Measurements from ENCODE around the gene CDRT15.
"Not testable (repeated sequence)": the region's sequence is repeated elsewhere in the genome, so short reads cannot be mapped to it uniquely, and the experiment has no call there.

The CDRT15 gene

DNA sequence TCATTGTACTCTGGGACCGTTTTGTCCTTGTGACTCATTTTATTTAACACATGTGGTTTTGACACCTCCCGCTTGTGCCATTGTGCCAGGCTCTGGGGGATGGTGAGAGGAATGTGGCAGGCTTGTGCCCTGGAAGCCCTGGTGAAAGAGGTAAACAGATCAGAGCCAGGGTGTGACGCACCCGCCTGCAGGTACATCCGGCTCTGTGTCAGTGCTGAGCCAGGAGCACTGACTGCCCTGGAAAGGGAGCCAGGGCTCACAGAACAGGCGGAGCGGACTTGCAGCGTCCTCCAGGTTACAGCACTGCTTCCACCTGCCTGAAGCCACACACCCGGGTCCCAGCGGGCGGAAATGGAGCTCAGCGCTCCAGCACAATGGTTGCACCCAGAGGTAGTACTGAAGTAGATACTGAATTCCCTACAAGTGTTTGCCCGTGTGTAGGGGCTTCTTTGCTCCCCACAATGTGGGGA is 30.6 kb downstream of the CDRT15 start:
- peak; percentile 88 for DNase-seq

DNA sequence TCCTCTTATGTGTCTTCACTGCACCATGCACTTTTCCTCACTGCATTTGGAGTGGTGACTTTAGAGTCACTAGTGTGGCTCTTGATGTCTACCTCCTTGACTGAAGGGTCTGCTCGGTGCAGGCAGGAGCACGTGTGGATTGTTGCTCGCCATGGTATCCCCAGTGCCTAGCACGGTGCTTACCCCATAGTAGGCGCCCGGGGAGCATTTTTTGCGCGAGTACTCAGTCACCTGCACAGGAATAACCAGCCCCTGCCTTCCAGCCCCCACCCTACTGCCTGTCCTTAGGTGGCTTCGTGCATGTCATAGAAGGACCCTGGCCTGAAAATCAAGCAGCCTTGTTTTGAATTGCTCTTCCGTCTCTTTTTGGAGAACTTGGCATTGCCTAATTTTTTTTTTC is 31.3 kb downstream of the CDRT15 start:
- no peak for DNase-seq

DNA sequence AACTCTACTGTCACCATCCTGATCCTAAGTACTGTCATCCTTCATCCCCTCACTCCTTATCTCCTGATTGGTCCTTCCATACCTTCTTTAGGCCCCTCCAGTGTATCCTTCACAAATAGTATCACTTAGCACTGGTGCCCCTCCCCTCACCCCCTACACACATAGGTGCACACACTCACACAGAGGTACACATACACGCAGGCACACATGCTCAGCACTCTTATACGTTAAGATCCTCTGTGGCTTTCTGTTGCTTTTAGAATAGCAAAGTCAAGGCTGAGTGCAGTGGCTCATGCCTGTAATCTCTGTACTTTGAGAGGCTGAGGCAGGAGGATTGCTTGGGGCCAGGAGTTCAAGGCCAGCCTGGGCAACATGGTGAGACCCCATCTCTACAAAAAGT is 32.1 kb downstream of the CDRT15 start:
- no peak for DNase-seq

DNA sequence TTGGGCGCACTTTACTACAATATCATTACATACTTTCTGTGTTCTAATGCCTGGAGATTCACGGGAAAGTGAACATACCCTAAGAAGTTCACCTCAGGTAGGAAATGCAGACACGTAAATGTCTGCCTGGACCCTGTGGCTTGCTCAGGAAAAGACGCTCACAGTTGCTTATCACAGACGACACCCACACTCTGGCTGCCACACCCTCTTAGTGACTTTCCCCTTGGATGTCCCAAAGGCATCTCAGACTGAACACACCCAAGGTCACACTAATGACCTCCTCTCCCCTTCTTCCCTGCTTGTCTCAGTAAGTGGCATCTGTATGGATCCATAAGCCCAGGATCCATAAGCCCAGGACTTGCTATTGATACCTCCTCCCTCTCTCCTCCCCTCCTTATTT is 32.6 kb downstream of the CDRT15 start:
- DNase-seq, result no peak

DNA sequence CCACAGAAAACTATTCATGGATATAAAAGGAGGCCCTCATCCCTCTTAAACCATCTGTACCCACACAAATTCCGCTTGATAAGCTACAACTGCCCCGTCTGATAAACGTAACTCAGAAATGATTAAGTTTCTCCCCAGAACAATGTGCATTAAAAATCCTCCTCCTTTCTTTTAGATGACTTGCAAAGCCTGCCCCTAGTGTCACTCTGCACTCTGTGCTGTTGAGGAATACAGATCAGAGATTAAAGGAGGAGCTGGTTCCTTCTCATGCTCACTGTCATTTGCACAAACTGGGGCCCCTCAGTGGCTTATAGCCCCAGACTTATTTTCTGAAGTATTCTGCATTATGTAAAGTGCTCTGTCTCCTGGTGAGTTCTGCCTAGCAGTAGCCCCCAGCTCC is 33.3 kb downstream of the CDRT15 start:
- peak; percentile 58 for DNase-seq

DNA sequence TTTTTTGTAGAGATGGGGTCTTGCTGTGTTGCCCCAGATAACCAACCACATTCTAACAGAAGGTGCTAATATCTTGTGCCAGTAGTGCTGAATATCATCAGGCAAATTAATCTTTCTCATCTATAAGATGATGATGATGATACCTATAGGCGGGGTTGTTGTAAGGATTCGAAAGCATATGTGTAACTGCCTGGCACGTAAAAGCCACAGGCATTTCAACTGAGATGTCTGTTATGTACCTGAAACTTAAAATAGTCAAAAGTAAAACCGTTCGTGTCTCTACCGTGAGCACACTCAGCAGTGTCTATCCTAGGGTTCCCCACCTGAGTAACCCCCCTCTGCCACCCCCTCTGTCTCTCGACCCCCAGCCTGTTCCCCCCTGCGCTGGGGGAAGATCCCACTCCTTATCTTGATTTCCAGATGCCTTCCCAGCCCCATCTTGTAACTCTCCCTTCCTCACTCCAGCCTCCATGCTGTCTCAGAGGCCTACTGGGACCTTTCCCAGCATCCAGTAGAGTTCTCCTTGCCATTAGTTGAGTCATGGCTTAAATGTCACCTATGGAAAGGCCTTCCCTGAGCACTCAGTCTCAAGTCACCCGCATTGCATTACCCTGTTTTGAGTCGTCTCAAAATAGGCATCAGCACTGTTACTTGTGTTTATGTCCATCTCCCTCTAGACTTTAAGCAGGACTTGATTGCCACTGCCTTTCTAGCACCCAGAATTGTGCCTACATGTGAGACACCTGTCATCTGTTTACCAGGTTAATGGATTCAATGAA is 34.1 kb downstream of the CDRT15 start:
- no peak for DNase-seq

DNA sequence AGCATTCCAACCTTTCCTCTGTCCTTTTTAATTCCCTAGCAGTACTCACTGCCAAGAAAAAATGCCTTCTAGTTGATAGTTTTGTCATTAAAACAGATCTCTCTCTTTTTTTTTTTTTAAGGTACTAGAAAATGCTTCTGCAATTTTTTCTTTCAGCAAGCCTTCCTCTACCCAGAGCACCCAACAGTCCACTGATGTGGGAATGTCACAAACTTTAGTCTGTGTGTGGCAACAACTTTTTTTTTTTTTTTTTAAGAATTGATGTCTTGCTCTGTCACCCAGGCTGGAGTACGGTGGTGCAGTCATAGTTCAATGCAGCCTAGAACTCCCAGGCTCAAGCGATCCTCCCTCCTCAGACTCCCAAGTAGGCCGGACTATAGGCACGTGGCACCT is 34.7 kb downstream of the CDRT15 start:
- DNase-seq, result no peak

DNA sequence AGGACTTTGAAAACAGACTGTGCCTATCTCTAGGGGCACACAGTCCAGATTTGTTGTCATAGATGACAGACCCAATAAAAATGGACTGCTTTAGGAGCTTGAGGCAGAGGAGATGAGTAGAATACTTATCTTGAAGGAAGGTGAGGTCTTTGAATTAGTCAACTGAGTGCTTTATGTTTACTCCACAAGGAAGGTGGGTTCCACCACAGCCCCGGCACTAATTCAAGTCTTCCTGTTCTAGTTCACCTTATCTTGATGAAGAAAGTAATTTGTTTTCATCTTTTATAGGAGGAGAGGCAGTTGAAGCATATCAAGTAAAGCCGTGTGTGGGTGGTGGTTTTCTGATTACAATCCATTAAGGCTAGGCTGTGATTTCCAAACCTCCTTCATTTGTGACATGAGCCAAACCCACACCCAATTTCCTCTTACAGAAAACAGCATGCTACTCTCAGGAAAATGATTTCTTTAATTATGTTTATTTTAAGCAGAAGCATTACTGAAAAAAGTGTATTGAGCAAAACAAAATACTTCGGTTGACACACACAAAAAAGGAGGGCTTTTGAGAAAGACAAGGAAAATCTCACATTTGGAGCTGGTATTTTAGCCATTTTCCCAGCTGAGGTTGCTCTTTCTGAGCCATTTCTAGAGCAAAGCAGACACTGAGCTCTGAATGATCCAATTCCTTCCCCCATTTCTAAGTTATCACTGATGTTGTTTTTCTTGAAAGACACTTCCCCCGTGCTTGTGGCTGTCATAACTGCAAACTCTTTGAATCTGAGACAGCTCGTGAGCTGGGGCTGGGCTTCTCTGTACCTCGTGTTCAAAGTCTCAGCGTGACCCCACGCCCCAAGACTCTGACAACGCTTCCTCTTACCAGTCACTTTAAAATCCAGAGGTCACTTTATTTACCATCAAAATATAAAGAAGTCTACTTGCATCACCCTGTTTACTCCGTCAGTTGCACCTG is 35.4 kb downstream of the CDRT15 start:
- DNase-seq, result peak; percentile 82

DNA sequence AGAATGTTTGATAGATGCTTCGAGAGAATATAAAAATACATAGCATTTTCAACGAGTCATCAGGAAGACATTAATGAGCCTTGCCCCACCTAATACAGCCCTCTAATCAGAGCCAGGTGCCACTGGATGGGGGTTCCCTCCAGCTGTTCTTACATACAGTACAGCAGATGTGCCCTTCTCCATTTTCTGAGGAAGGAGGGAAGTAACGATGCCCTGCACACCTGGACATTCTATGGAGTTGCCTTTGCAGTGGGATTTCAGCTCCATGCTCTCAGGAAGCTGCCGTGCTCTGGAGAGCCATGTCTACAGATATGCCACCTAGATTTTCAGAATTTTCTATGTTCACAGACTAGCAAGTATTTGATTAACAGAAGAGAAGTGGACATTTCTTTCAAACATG is 36.3 kb downstream of the CDRT15 start:
- no peak for DNase-seq

DNA sequence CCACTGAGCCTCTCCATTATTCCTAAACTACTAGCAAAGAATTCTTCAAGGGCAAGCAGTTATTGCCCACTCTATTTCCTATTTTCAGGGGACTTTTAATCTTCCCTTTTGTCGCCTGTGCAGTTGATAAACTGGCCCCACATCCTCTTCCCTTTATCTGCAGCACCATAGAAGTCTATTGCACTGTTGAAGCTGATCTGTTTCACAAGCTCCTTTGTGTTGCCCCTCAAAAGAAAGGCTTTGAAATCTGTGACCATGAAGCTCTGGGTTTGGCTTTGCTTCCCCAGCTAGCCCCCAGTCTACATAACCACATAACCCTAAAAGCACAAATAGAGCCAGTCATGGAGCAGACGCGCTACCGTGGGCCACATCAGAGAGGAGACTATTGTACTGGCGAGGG is 37.1 kb downstream of the CDRT15 start:
- no peak for DNase-seq

DNA sequence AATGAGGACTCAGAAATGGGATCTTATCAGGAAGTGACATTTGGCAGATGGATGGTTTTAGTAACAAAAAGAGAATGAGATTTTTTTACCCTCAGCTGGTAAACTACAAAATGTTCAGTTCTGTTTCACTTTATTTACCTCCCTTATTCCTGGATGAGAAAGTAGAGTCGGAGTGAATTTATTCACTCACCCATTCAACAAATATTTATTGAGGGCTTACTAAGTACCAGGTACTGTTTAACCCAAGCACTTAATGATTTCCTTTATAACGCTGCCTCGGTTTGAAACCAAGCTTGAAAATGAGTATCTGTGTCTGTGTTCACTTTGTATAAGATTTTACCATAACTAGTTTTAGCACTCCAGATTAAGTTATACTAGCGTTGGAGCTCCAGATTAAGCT is 38.1 kb downstream of the CDRT15 start:
- no peak for DNase-seq

DNA sequence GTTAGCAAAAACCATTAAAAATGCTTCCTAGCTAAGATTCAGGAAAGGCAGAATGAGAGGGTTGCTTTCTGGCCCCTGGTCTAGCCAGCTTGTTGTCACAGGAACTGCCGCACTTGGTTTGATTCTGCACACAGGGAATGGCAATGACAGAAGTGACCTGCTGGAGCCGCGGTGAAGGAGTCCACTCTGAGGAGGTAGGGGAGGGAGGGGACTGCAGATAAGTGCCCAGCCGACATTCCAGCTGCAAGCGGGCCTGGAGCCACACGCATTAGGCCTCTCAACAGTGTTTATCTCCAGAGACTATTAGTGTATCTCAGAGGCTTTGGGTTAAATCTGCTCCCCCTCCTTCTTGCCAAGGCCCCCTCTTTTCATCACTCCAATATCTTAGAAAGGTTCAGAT is 38.6 kb downstream of the CDRT15 start:
- no peak for DNase-seq

DNA sequence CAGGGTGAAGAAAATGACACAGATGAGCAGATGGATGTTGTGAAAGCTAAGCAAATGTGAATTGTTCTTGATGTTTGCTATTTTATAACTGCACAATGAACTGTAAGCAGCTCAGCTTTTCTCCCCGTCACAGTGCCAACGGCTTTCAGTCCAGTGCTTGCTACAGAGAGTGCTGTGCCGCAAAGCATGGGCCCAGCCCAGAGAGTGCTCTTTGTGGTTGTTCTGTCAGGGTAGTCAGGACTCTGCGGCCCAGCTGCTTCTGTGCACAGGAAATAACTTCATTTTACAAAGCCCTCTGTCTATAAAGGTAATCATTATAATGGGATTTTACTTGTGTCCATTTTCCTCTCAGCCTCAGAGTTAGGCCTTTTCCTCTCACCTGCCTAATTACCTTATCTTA is 39.1 kb downstream of the CDRT15 start:
- peak; percentile 51 for DNase-seq

DNA sequence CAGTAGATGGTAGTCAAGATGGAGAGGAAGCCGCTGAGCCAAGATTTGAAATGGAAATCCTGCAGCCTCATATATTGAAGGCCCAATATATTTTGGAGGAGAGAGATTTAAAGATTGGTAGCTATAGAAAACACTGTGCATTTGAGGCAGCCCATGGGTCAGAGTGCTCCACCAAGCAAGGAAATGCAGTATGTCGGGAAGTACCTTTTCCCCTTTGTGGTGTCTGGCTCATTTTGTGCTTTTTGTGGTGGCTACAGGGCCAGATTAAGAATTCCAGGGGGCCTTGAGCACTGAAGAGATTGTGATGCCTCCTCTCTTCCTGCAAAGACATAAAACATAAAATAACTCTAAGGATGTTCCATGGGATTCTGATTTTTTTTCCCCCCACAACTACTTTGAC is 39.6 kb downstream of the CDRT15 start:
- no peak for DNase-seq

DNA sequence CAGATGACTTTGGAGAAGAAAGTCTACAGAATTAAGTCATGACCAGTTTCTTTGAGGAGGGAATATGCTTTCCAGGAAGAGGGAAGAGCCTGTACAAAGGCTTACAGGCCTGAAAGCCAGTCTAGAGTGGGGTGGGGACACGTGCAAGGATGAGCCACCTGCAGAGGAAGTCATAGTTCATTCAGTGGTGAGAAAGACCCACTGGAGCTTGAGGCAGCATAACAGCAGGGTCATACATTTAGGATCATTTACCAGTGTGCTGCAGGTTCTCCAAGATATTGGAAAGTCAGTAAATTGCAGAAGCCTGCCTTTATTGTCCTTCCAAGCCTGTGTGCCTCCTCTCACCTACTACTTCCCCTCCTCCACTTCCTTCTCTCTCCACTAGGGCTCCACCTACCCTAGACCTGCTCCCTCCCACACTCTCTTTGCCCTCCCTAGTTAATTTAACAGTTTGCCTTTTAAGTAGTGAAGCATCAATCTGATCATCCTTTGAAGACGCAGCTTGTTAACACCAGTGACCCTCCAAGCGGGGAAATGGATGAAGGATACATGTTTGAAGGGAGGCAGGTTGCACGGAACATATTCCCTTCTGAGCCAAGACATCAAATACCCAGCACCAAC is 40.2 kb downstream of the CDRT15 start:
- DNase-seq, result no peak

DNA sequence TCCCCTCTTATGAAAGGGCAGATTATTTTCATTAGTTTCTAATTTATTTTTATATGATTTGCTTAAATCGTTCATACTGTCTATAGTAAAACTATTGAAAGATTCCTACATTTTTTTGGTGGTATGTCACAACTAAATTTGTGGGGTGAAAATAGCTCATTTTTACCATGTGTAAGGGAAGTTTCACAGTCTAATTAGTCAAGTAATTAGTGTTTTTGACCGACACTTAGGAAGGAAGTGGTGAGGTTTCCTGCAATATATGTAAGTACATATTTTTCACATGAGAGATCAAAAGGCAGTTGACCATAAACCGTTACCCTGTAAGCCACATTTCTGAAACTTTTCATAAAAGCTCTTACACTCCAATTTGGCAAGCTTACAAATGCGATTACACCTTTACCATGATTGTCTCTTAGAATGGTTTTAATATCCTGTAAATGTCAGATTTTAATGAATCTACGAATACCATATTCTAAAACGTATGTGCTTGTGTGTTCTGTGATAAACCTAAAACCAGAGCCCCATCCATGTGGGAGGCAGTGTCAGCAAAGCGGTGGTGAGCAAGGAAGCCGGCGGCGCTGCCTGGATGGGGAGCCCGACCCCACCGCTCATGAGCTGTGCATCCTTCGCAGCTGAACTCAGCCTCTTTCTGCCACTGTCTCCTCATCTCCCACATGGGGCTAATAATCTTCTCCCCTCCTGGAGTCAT is 43.9 kb downstream of the CDRT15 start:
- not testable (repeated sequence) for DNase-seq

DNA sequence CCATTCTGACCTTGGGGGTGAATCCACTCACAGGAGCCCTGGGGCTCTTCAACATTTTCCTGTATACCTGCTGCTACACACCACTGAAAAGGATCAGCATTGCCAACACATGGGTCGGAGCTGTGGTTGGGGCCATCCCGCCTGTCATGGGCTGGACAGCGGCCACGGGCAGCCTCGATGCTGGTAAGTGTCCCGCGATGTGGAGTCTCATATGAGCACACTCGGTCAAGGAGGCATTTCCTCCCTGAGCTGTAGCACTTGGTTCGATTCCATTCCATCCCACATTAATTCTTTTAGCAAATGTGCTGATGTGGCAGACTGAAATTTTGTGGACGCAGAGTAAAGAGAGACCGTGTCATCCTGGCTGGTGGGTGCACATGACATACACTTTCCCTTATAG is 44.6 kb downstream of the CDRT15 start:
- not testable (repeated sequence) for DNase-seq

DNA sequence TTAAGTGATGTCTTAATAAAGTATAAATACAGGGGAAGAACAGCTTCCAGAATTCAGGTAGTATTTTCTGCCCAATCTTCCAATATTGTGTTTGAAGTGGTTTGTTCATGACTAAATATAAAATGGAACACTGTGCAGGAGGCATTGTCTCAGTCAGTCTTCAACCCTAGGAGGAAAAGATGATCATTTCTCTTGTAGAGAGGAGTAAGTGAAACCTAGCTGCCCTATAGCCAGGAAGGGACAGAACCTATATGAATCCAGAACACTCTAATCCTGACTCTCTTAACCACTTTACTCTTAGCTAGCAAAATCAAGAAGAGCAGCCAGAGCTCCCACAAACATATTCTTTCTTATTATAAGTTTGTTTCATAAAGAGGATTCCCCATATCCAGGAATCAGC is 45.2 kb downstream of the CDRT15 start:
- DNase-seq, result not testable (repeated sequence)

DNA sequence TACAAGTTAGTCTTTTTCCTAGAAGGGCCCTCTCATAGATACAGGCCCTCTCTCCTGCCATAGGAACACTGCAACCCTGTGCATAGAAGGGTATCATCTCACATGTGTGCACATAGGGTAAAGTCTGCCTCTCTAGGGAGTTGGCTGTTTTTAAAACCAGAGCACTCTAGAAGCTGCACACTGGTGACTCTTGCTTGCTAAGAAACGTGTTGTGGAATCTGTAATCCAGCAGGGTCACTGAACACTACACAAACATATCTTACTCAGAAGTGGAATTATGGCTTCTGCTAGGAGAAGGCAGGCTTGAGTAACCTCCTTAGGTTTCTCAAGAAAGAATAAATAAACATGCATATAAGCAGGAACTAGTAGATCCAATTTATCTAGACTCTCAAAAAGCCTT is 45.9 kb downstream of the CDRT15 start:
- DNase-seq, result not testable (repeated sequence)

DNA sequence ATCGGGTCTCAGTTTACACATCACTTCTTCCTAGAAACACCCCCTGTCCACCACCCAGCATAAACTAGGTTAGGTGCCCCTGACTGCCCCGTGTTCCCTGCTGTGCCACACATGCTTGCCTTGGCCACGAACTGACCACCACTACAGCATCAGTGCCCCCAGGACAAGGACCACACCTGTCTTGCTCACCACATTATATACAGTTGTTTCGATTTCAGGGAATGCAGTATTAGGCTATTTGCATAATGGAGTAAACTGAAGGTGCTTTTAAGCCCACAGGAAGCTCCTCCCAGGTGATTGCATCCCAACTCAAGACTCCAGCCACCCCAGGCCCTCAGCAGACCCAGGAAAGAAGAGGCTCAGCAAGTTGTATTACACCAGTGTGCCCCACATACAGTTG is 50.2 kb downstream of the CDRT15 start:
- DNase-seq, result not testable (repeated sequence)

Measured in CD4-positive, alpha-beta T cell treated with Interleukin-4 for 4 hours (primary cell).